ENCODE results near the gene ELF5.

Gene ELF5

GRCh38 chr11:34438529-34439507, 74.8 kb downstream of the ELF5 start, which contains the start of gene CAT:
Gene CAT (plus strand): TSS chr11:34438934. CDS start chr11:34439014, 80 bp downstream.
- peak within 1 kb of the TSS; percentile 98 for H3K4me3 ChIP-seq (ENCODE audit: control insufficient read depth, low read depth, low read length)
- DNase-seq (ENCODE audit: low read depth) = peak; percentile 89
- TF ChIP-seq CTCF (IDR thresholded peaks at IDR 0.05; ENCODE audit: control insufficient read depth, insufficient read depth, low read depth, low read length, missing control alignments) = no peak

DNA sequence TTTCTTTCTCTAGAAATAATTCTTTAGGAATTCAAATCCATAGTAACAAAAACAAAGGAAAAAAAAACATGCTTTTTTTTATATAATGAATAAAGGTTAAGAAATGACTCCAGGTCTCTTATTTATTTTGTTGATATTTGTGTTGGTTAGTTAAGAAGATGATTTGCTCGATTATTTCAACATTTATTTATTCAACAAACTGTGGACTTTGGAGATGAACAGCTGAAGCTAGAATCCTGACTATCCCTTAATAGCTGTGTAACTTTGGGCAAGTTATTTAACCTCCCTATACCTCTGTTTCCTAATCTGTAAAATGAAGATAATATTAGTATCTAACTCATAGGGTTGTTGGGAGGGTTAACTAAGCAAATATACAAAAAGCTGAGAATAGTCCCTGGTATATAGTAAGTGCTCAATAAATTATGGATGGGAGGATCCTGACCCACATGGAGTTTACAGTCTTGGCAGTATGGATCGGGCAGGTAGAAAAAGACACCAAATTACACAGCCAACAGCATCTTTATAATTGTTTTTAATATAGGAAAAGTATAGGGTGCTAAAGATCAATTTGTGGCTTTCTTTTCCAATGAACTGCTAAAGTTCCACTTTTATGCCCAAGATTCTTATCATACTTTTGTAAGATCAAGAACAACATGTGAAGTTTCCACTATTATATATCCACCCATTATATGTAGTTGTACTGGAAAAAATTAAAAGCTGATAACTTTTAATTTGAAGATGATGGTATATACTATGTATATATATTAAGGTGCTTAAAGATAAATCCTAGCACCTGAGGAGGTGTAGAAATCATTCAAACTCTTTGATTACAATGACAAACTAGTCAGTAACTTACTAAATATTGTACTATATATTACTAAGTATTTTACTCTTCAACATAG, 76.1 kb downstream of the ELF5 start:
- no peak for DNase-seq (ENCODE audit: low read depth)
- no peak for TF ChIP-seq CTCF (IDR thresholded peaks at IDR 0.05; ENCODE audit: control insufficient read depth, insufficient read depth, low read depth, low read length, missing control alignments)
- H3K4me3 ChIP-seq (ENCODE audit: control insufficient read depth, low read depth, low read length) = peak overlapping the region; percentile 98; the same call in 1 of the 2 replicates

GRCh38 chr11:34433899-34434298, 79.7 kb downstream of the ELF5 start:
- H3K4me3 ChIP-seq (ENCODE audit: control insufficient read depth, low read depth, low read length) = no peak overlapping the region
- DNase-seq (ENCODE audit: low read depth) = no peak
- TF ChIP-seq CTCF (IDR thresholded peaks at IDR 0.05; ENCODE audit: control insufficient read depth, insufficient read depth, low read depth, low read length, missing control alignments) = no peak

GRCh38 chr11:34432822-34433221, 80.8 kb downstream of the ELF5 start:
- TF ChIP-seq CTCF (IDR thresholded peaks at IDR 0.05; ENCODE audit: control insufficient read depth, insufficient read depth, low read depth, low read length, missing control alignments) = no peak
- H3K4me3 ChIP-seq (ENCODE audit: control insufficient read depth, low read depth, low read length) = no peak overlapping the region
- DNase-seq (ENCODE audit: low read depth) = no peak

DNA sequence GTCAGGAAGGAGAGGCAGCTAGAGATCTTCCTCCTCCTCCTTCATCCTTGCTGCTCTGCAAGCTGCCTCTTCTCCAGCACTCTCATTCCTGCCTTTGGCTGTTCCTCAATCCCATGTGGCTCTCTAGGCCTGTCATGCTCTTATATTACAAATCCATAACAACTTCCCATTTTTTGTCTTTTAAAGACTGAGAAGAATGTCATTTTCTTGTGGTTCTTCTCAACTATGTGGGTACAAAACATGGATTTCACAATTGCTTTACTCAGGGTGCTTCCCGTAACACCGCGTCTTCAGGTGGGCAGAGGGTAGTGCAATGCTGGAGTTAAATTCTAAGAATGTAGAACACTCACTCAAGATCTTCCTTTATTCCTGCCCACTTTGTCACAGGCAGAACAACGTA, 81.6 kb downstream of the ELF5 start:
- no peak for DNase-seq (ENCODE audit: low read depth)
- no peak overlapping the region for H3K4me3 ChIP-seq (ENCODE audit: control insufficient read depth, low read depth, low read length)
- TF ChIP-seq CTCF (IDR thresholded peaks at IDR 0.05; ENCODE audit: control insufficient read depth, insufficient read depth, low read depth, low read length, missing control alignments) = no peak
